HepG2 (cell line): ENCODE measurements around the gene DDX46. TPM values are rescaled to one million over a fixed set of nuclear protein-coding genes. Genes with fewer than 3 reads are reported as not detected.

Source experiments
- ATAC-seq: fragments of 200-7000 bp; cut with Tn5 transposase; 3 replicates; pipeline ENCODE4 v1.9.1; 2020; ENCODE audit warnings: mild to moderate bottlenecking, moderate library complexity
- BruUV-seq: library from RNA; stranded (reverse); fragments of 400-500 nt; replicated peaks from 2 replicates; lab custom pipeline; 2021; lab: Mats Ljungman, UMichigan
- CTCF ChIA-PET: fragments of 300-600 bp; formaldehyde crosslinking; extraction: SDS; loops from one replicate; lab custom pipeline; 2021; ENCODE audit warnings: low total read pairs, inconsistent platforms, low intra/inter-chr PET ratio; lab: Yijun Ruan, JAX
- POLR2A ChIA-PET: fragments of 350-600 bp; sonication (Branson Sonifier 250); formaldehyde crosslinking; loops from one replicate; lab custom pipeline; 2020; ENCODE audit warnings: antibody characterized with exemption, inconsistent platforms; lab: Yijun Ruan, JAX
- DNase-seq: peaks from one replicate; pipeline ENCODE4 v3.0.0-alpha.2; 2015; ENCODE audit warnings: low spot score
- FAIRE-seq: peaks from 3 replicates; lab custom pipeline; 2011; peaks lifted over from hg19 to GRCh38; lab: Jason Lieb, UNC
- H2AFZ ChIP-seq: one replicate; pipeline ENCODE4 v1.6.1; 2011; ENCODE audit warnings: low read length, inconsistent platforms
- H3K27ac ChIP-seq: fragments of 300-600 bp; 3 replicates; pipeline ENCODE4 v1.8.0; 2011; ENCODE audit warnings: mixed run types, mild to moderate bottlenecking, mixed read lengths, low read length, inconsistent platforms; ENCODE audit not compliant: insufficient read depth; ENCODE audit errors: extremely low read length
- H3K27me3 ChIP-seq, 2 experiments: fragments of 200-600 bp in 1 of 2; 2 replicates in 1 of 2; 3 replicates in 1 of 2; pipeline versions ENCODE4 v1.6.0 to v1.8.0; 2011; ENCODE audit warnings: low read length in 2 of 2, mild to moderate bottlenecking in 2 of 2, moderate library complexity in 2 of 2, inconsistent platforms in 1 of 2; ENCODE audit not compliant: insufficient read depth in 2 of 2, control insufficient read depth in 1 of 2
- H3K36me3 ChIP-seq, 2 experiments: fragments of 200-600 bp in 1 of 2; replicated peaks in 1 of 2; 2 replicates in 1 of 2; 3 replicates in 1 of 2; pipeline versions ENCODE4 v1.5.1 to v1.8.0; 2011; ENCODE audit warnings: low read length in 2 of 2, inconsistent platforms in 1 of 2; ENCODE audit not compliant: insufficient read depth in 2 of 2, control insufficient read depth in 1 of 2
- H3K4me1 ChIP-seq: 2 replicates; pipeline ENCODE4 v1.5.1; 2012; ENCODE audit warnings: low read length, inconsistent platforms; ENCODE audit not compliant: insufficient read depth
- H3K4me2 ChIP-seq: 2 replicates; pipeline ENCODE4 v1.6.0; 2011; ENCODE audit warnings: low read depth, low read length, inconsistent platforms
- H3K4me3 ChIP-seq, 3 experiments: fragments of 200-600 bp in 1 of 3; sonication (generic), shearing (Covaris generic) in 1 of 3; replicated peaks in 1 of 3; 2 replicates each; pipeline ENCODE4 v1.5.1; 2011 to 2016; ENCODE audit warnings: low read length in 3 of 3, inconsistent platforms in 2 of 3, low read depth in 2 of 3, mild to moderate bottlenecking in 2 of 3, control low read depth in 1 of 3, mixed read lengths in 1 of 3; ENCODE audit not compliant: insufficient read depth in 1 of 3
- H3K79me2 ChIP-seq: one replicate; pipeline ENCODE4 v1.6.1; 2011; ENCODE audit warnings: low read length, inconsistent platforms; ENCODE audit not compliant: insufficient read depth
- H3K9ac ChIP-seq: 2 replicates; pipeline ENCODE4 v1.6.0; 2011; ENCODE audit warnings: mild to moderate bottlenecking, low read depth, low read length, inconsistent platforms; ENCODE audit not compliant: insufficient read depth
- H3K9me3 ChIP-seq: 2 replicates; pipeline ENCODE4 v1.5.1; 2012; ENCODE audit warnings: mild to moderate bottlenecking, low read length
- H4K20me1 ChIP-seq: 2 replicates; pipeline ENCODE4 v1.6.0; 2011; ENCODE audit warnings: inconsistent platforms, mild to moderate bottlenecking, low read length, moderate library complexity; ENCODE audit not compliant: insufficient read depth
- MEIS2 ChIP-seq: sonication (generic); formaldehyde crosslinking; IDR thresholded peaks from 2 replicates; pipeline ENCODE4 v1.9.0; 2021; ENCODE audit warnings: mild to moderate bottlenecking, missing genetic modification reagents
- NFRKB ChIP-seq: fragments of 450-650 bp; IDR thresholded peaks from 2 replicates; pipeline ENCODE4 v1.6.1; 2017
- SCMH1 ChIP-seq: sonication (generic); formaldehyde crosslinking; IDR thresholded peaks from 2 replicates; pipeline ENCODE4 v1.9.0; 2021; ENCODE audit warnings: missing genetic modification reagents, mild to moderate bottlenecking, borderline replicate concordance
- ZGPAT ChIP-seq: IDR thresholded peaks from 2 replicates; pipeline ENCODE4 v1.6.1; 2016; ENCODE audit warnings: mild to moderate bottlenecking
- ZNF496 ChIP-seq: sonication (generic); formaldehyde crosslinking; IDR thresholded peaks from 2 replicates; pipeline ENCODE4 v1.8.1; 2023; ENCODE audit warnings: mild to moderate bottlenecking, moderate library complexity, missing genetic modification reagents; ENCODE audit not compliant: insufficient replicate concordance
- ZNF569 ChIP-seq: sonication (generic); formaldehyde crosslinking; IDR thresholded peaks from 2 replicates; pipeline ENCODE4 v1.5.0; 2020; ENCODE audit warnings: mild to moderate bottlenecking, missing genetic modification reagents, moderate library complexity, borderline replicate concordance
- ZNF672 ChIP-seq: sonication (generic); formaldehyde crosslinking; IDR thresholded peaks from 2 replicates; pipeline ENCODE4 v1.8.1; 2022; ENCODE audit warnings: missing genetic modification reagents
- ZNF761 ChIP-seq: sonication (generic); formaldehyde crosslinking; conservative IDR thresholded peaks from 2 replicates; pipeline ENCODE4 v1.4.0; 2020; ENCODE audit warnings: mild to moderate bottlenecking, missing genetic modification reagents
- ZNF781 ChIP-seq: sonication (generic); formaldehyde crosslinking; IDR thresholded peaks from 2 replicates; pipeline ENCODE4 v1.5.1; 2020; ENCODE audit warnings: borderline replicate concordance, mild to moderate bottlenecking, missing genetic modification reagents; ENCODE audit errors: not compliant biosample characterization
- ZNF879 ChIP-seq: sonication (generic); formaldehyde crosslinking; IDR thresholded peaks from 2 replicates; pipeline ENCODE4 v1.8.1; 2023; ENCODE audit warnings: missing genetic modification reagents
- WGBS: methylation state at CpG from one replicate; pipeline ENCODE4 v1.1.6; 2017; ENCODE audit warnings: low lambda C conversion rate; 5-methylcytosine and 5-hydroxymethylcytosine counted together
- in situ Hi-C: cut with HindIII; loops from 2 replicates; pipeline ENCODE4 v1.10.0; 2017; ENCODE audit warnings: low pct_unique_long_range_greater_than_20kb; ENCODE audit not compliant: extremely low pct_ligation_motif_present
- intact Hi-C: fragments of 100-400 bp; cut with micrococcal nuclease; formaldehyde crosslinking; loops from one replicate; pipeline ENCODE4 v1.10.0; 2022; ENCODE audit not compliant: unreplicated experiment
- polyA plus RNA-seq, 8 experiments: library from polyadenylated mRNA; depleted of rRNA in 3 of 8; stranded (reverse) in 7 of 8; unstranded in 1 of 8; fragments of >200 nt; fragmentation: Illumina TruSeq in 4 of 8; extraction: Trizol in 4 of 8; gene quantifications; 2 replicates each; pipeline versions ENCODE4 v1.2.1 to v1.2.3, GENCODE V29; 2011 to 2016; ENCODE audit warnings: low read depth in 4 of 8, missing spikeins in 1 of 8, mixed read lengths in 1 of 8; ENCODE audit not compliant: insufficient read depth in 1 of 8
- total RNA-seq, 5 experiments: library from RNA; depleted of rRNA; stranded (reverse); fragments of >200 nt; fragmentation: Illumina TruSeq; extraction: Trizol; gene quantifications; 2 replicates each; pipeline ENCODE4 v1.2.3, GENCODE V29; 2016; ENCODE audit warnings: low read depth in 1 of 5

Gene DDX46
- total and polyA plus RNA-seq, 2 of the 13 experiments (the other 11 are each of a cell fraction or from before 2014, with no cell fraction given): 27.3 to 59.3 TPM

- intact Hi-C loops (loop anchor here (10.0 kb wide), 1 partner anchor 119 kb away; no protein-coding TSS in a partner anchor), in situ Hi-C loops (no loop called here)
- WGBS: 27% methylated on average over 2 of the region's 2 CpGs
- H3K4me1 ChIP-seq: peaks cover 35% of the 10 kb centered on the region
- no peak for DNase-seq
- no peak for FAIRE-seq
- no peak overlapping the region for H3K27ac ChIP-seq
- H2AFZ ChIP-seq: no peak overlapping the region
- POLR2A ChIA-PET: interaction anchor here (0.7 to 1.2 kb wide), 2 partner anchors 22 to 58 kb away, joined by 3 to 4 read pairs; partner anchors contain the start of gene DDX46
- peaks cover 0 to 4% of the 10 kb centered on the region in 2 experiments; a peak in 2 of 5 replicates for H3K36me3 ChIP-seq
- BruUV-seq: no TSS peak
- CTCF ChIA-PET: no interaction called here
- peaks cover 2% of the 10 kb centered on the region; the same call in 1 of the 2 replicates for H4K20me1 ChIP-seq
- no peak overlapping the region for H3K4me2 ChIP-seq
- no peak overlapping the region for H3K4me3 ChIP-seq
- no peaks in the 10 kb centered on the region; a peak in 1 of 5 replicates for H3K27me3 ChIP-seq
- no peak overlapping the region for H3K9ac ChIP-seq
- TF ChIP-seq ZNF496 (CRISPR knock-in tag): no peak
- no peak for TF ChIP-seq ZNF761 (CRISPR knock-in tag)
- TF ChIP-seq SCMH1 (CRISPR knock-in tag): no peak
- TF ChIP-seq ZNF672 (CRISPR knock-in tag): no peak
- no peak for TF ChIP-seq MEIS2
- TF ChIP-seq ZGPAT (CRISPR knock-in tag): no peak
- no peak for TF ChIP-seq NFRKB
- TF ChIP-seq ZNF781: no peak
- TF ChIP-seq ZNF569 (CRISPR knock-in tag): no peak
- TF ChIP-seq ZNF879 (CRISPR knock-in tag): no peak
- H3K9me3 ChIP-seq: no peaks in the 10 kb centered on the region
- peaks cover 22% of the 10 kb centered on the region for H3K79me2 ChIP-seq
- ATAC-seq: no peak
Observed at GRCh38 chr5:134736173-134736812, 22.3 kb upstream of the DDX46 start.
